GM19395 (cell line): ENCODE data around the gene CHRM1.

Experiments used
- ATAC-seq: cut with Tn5 transposase; IDR thresholded peaks from one replicate; pipeline ENCODE4 v1.9.1; 2021; ENCODE audit warnings: mild to moderate bottlenecking, moderate library complexity; ENCODE audit not compliant: unreplicated experiment

CHRM1 gene

DNA sequence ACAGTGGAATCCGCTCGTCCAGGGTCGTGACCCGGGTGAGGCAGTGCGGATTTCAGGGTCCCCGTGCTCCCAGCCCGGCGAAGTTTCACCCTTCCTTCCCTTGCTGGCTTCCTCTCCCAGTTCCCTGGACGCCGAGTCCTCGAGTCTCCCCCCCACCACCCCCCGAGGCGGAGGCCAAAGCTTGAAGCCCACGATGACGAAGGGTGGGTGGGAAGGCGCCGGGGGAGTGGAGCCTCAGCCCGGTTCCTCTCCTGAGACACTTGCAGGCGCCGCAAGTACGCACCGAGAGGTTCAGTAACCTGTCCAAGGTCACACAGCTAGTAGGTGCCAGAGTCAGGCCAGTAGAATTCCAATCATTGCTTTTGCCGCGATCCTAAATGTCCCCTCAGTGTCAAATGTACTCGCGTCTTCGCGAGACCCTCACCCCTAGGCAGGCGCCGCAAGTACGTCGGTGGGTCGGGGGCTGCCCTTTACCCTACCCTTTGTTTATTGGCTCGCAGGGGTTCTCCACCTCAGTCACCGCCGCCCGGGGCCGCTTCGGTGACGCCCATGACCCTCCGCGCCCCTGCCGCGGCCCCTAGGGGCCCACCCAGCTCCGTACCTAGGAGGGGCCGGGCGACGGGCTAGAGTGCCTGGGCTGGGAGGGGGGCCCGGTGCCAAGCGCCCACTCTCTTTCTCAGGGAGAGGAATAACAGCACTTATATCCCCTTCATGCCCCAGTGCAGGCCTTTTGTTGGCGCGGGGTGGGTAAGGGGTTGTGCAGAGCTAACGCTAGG is 5.7 kb upstream of the CHRM1 start:
- ATAC-seq = no peak

DNA sequence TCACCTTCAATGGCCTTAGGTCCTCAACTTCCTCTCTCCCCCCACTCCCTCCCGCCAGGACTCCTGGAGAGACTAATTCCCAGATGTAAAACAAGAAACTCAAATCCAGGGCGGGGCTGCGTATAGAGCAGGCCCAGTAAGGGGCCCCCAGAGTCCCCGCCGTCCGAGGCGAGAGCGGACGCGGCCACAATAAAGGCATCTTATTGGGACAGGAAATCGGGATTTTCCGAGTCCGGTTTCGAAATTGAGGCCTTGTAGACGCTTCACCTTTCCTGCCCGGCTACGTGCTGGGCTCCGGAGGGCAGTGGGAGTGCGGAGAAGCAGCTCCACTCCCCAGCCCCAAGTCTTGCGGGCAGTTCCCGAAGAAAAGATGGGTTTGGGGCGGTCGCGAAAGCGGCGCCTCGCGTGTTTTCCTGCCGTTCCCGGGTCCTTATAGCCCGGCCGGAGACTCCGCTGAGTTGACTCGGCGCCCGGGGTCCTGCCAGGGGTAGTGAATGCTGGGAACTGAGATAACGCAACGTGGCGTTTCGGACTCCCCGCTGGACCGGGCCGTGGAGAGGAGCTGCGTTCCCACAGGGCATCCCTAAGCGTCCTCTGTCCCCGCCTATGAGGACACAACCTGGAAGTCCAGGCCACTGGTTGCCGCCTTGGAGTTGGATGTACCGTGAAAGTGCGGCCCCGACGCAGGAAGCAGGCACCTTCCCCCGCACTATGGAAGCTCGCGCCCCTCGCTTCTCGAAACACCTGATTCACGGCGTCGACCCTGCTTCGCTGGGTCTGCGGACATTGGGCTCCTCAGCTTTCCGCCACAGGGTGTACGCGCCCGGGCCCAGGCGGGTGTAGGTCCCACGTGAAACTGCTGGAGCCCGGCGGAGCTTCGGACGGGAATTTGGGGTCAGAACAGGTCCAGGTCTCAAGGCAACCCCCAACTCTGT is 4.8 kb upstream of the CHRM1 start:
- ATAC-seq = no peak

DNA sequence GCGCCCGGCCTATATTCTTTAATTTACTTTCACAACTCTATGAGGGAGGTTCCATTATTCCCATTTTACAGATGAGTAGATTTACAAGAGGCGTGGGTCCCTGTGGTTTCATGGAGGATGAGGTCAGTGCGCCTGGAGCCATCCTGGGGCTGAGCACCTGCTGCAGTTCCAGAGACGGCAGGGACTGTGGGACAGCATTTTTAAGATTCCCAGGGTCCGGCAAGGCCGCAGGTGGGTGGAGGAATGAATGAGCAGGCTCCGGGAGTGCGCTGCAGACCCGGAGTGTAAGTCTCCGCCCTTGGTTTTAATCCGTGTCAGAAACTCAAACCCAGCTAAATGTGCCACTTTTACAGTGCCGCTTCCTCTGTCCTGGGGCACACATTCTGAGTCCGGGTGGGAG is 4.1 kb upstream of the CHRM1 start:
- no peak for ATAC-seq

DNA sequence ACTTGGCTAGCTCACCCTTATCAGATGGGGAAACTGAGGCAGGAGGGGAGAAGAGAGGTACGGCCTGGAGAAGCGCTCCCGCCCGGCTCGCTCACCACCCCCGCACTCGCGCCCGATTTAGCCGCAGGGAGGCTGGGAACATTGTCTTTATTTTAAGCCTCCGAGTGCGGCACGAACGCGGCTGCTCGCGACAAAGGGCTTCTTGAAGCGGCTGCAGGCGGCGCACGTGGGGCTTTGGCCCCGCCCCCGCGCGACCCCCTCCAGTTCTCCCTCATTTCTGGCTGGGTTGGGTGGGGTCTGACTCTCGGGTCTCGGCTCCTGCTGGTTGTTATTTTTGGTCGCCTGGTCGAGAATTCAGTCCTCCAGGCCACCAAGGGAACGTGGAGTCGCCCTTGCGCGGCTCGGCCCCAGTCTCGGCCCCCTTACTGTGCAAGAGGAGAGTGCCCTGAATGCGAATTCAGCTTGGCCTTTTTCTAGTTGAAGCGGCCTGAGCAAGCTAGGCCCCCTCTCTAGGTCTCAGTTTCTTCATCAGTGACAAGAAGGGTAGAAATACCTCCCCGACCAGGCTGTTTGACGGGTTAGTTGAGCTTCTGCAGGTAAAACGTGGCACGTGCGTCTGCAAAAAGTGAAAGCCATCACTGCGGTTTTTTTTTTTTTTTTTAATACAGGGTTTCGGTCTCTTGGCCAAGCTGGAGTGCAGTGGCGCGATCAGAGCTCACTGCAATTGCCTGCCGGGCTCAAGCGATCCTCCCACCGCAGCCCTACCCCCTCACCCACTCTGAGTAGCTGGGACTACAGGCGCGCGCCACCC is 2.6 kb upstream of the CHRM1 start:
- no peak for ATAC-seq

DNA sequence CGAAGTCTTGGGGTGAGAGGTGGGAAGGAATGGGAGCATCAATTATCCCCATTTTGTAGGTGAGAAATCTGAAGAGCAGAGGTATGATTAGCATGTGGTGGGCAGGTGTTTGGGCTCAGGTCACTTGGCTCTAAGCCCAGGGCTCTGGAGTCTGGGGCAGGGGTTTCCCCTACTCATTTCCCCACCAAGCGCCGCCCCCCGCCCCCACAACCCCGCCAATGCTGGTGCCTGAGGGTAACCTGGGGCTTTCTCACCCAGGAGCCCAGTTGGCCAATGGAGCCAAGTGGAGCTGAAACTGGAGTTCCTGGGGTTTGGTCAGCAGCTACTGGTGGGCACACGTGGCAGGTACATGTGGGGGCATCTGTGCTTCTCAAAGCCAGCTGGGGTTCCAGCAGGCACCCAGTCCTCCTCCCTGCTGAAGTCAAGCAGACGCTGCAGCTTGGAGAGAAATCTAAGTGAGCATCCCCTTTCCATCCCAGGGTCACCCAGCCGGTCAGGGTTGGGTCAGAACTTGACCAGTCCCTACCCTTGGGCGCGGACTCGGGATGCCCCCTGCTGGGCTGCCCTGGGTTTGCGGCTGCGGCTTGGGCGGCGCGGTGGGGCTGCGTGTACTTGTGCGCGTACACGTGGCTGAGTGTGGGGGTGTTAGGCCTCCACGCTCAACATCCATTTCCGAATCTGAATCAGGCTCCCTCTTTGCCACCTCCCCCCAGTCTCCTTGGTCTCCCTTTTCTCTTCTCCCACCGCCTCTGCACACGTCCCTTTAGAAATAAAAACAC is 1.7 kb upstream of the CHRM1 start:
- no peak for ATAC-seq

DNA sequence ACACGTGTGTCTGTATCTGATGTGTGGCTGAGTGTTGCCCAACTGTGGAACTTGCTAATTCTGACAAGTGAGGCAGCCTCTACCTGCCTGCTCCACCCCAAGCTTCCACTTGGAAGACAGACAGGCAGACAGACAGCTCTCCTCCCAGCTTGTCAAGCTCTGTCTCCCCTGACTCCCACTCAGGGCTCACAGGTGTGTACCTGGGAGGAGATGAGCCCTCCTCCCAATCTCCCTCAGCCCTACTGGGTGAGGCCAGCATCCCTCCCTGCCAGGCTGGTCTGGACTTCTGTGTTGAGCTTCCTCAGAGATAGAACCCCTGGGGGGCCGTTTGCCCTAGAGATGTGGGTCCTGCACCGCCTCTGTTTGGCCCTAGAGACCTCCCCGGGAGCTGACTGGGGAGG is 1.0 kb upstream of the CHRM1 start:
- ATAC-seq = no peak

DNA sequence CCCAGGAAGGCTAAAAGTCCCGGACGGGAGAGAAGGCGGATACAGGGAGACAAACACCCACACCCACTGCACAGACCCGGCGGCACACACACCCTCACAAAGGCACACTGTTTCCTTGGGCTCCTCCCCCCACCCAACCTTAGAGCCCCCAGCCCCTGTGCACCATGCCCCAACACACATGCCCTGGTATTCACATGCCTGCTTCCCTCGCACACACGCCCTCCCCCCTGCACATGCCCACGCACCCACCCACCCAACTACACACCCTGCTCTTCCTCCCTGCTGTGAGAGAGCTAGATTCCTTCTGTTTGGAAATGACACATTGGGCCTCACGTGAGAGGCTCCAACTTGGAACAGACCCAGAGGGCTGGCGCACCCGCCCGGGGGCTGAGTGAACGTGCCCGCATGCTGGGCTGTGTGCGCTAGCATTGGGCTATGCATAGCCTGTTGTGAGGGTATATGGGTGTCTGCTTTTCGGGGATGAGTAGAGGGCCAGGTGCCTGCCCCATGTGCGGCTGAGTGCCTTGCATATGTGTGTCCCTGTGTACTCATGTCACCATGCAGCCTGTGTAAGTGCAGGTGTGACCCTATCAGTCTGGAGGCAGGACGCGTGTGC is 518 bp upstream of the CHRM1 start:
- ATAC-seq = no peak

DNA sequence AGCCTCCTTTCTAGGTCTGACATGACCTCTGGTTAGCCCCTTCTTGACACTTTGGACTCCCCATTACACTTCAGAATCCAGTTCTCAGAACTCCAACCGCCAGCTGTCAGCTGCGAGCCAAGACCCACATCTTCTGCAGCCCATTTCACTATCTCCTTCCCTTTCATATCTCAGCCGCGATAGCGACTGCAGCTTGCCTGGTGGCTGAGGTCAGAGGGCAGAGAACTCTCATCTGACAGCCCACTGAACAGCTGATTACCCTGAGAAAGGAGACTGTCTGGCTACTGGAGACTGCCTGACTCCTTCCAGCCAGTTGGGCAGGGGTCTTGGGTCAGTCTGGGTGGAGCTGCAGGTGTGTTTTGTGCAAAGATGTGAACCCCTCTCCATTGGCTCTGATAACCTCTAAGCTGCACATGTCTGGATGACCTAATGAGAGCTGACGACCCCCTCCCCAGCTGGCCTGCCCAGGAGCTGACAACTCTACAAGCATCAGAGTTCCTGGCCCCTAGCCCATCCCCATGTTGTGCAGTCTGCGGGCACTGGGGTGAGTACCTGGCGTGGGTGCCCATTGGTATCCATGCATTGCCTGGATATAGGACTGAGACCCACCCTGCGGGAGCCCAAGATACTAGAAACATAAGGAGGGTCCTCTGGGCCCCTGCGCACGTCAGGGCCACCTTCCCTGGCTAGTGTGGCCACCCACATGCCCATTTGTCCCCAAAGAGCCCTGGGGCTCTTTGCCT is 1.1 kb downstream of the CHRM1 start:
- no peak for ATAC-seq

DNA sequence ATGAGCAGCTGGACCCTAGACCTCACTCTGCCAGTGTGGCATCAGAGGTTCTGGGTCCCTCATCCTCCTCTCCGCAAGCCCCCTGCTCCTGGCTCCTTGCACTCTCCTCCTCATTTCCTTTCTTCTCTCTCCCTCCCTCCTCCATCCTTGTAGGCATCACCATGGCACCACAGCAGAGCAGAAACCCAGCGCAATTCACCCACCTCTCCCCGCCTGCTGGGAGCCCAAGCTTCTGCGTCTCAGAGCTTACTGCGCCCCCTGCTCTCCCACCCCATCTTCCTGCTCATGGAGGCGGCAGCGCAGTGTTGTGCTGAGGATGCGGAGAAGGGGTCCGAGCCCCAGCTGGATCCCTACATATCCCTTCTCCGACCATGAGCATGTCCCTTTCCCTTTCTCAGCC is 1.7 kb downstream of the CHRM1 start:
- no peak for ATAC-seq

DNA sequence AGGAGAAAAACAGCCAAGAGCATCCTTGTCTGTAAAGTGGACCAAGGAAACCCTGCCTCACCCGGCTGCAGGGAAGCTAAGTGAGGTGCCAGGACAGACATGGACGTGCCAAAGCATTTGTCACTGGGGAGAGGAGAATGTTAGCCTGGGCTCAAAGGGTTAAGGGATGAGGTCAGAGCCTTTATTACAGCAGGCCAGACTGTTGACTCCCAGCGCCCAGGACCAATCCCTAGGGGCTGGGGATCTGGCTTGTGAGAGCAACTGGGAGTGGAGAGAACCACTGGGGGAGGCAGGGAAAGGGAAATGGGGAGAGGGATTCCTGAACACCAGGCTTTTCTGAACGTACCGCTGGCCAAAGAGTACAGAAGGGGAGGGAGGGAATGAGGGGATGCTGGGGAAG is 2.6 kb downstream of the CHRM1 start:
- no peak for ATAC-seq

DNA sequence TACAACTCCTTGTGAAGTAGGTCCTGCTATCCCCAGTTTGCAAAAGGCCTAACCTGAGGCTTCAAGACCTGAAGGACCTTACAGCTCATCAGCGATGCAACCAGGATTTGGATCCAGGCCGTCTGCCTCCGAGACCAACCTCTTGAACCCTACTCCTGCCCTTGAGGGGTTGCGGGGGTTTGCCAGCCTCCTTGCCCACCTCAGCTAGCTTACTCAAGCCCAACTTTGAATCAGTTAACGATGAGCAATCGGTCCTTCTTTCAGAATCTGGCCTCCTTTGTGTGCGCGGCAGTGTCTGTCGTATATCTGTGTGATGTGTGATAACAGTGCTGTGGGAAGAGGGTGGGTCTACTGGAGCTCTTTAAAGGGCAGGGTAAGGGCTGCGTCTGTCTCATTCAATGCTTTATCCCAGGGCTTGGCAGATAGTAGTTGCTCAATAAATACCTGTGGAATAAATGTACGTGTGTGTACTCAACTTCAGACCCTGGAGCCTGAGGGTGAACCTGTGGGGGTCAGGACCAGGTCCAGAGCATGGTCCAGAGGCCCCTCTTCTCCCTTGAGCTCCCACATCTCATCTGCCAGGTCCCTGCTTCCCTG is 3.2 kb downstream of the CHRM1 start:
- no peak for ATAC-seq

DNA sequence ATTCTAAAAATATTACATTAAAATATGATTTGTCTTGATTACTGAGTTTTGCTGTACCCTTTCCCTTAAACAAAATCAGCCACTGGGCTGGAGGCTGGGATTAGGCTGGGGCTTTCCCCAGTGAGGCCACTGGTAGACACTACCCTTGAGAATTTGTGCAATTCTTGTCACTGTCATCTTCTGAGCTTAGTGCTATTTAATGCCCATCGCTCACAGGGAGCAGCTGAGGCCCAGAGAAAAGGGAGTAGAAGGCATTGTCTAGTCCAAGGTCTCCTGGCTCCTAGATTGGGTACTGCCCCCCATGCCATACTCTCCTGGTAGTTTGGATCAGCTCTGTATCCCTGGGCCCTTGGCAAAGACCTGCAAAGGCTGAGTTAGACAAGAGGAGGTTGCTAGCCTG is 6.7 kb downstream of the CHRM1 start:
- no peak for ATAC-seq

DNA sequence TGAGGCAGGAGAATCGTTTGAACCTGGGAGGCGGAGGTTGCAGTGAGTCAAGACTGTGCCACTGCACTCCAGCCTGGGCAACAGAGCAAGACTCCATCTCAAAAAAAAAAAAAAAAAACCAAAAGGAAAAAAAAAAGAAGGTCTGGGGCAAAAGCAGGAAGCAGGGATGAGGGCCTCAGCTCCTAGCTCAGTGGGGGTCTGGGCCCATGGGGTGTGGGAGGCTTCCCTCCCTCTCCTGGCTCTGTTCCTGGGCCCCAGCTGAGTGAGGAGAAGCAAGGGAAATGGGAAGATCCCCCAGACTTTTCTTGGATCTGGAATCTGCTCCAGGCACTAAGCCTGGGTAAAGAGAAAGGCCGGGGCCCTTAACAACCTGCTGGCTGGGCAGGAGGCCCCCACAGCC is 8.9 kb downstream of the CHRM1 start:
- no peak for ATAC-seq

DNA sequence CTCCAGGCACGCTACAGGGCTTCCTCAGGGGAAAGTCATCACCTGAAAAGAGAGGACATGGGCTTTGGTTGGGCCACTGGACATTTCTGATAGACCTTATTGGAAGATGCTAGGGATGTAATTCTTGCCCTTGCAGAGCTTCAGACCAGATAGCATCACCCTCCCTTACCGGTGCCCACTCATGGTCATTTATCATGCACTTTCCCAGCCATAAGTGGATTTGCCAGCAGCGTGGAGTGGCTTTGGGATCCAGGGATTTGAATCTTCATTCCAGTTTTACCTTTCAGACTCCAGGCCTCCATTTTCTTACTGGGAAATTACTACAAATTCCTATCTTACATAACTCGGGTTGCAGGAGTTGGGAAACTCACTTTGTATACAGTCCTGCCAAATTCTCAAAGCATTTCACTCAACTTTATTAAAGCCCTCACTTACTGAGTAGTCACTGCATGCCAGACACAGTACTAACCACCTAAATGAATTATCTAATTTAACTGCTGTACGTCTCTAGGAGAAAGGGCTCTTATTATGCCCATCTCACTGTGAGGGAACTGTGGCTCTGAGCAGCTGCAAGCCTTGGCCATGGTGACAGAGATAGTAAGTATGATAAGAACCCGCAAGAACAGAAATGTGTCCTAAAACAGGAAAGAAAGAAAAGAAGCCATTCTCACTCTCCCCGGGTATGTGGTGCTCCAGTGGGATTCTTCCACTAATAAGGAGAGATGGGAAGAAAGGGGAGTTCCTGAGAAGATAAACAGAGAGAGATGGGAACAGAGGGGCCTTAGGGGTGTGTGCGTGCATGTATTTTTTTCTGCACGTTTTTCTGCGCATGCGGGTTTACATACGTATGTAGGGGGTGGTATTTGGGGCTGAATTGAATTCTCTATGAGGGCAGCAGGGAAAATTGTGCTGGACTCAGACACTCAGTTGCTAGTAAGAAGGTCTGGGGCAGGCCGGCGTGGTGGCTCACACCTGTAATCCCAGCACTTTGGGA is 9.7 kb downstream of the CHRM1 start:
- ATAC-seq = no peak

DNA sequence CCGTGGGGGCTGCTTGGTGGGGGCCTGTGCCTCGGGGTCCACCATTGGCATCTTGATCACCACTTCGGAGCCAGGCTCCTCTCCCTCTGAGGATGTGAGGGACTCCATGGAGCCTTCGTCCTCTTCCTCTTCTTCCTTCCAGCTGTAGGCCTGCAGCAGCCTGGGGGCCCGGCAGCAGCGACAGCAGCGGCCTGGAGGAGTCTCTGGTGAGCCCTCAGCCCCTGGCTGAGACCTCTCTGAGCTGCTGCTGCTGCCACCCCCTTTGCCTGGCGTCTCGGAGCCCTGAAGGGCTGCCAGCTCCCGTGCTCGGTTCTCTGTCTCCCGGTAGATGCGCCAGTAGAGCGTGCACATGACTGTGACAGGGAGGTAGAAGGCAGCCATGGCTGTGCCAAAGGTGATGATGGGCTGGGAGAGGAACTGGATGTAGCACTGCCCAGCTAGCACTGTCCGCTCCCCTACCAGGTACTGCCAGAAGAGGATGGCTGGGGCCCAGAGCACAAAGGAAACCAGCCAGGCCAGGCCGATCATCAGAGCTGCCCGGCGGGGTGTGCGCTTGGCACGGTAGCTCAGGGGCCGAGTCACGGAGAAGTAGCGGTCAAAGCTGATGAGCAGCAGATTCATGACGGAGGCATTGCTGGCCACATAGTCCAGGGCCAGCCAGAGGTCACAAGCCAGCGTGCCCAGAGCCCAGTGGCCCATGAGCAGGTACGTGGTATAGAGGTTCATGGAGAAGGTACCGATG is 10.9 kb downstream of the CHRM1 start:
- no peak for ATAC-seq

DNA sequence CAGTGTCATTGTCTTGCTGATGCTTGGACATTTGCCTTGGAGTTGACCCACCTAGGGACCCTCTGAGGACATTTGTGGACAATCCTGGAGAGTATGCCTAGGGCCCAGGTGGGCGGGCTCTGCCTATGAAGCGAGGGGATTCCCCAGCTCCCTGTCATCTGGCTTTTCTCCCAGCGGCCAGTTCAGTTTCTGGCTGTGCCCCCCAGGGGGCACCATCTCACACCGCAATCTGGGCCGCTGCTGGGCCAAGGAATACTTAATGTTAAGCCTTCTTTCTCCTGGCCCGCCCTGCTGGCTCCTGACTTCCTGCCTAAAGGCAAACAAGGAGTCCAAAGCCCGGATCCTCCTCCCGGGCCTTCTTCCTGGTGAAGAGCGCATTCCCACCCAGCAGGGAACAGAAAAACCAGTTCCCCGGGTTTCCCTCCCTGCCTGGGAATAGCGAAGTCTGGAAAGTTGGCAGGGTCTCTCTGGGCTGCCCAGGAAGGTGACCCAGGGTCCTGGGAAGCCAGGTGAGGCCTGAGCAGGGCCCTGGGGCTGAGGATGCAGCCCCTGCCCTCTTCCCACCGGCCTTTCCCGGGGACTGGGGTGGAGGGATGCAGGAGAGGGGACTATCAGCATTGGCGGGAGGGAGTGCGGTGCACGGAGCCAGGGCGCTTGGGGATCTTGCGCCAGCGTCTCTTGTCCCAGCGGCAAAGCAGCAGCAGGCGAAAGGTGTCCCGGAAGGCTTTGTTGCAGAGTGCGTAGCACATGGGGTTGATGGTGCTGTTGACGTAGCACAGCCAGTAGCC is 11.9 kb downstream of the CHRM1 start:
- ATAC-seq = no peak
